ENCODE data around the gene SPATA13. TPM values are rescaled to one million over a fixed set of nuclear protein-coding genes. Genes with fewer than 3 reads are reported as not detected.

SPATA13 gene
- polyA plus RNA-seq, 3 donors from 2014 or later: 19.0 to 112 (median 65.6) TPM

DNA sequence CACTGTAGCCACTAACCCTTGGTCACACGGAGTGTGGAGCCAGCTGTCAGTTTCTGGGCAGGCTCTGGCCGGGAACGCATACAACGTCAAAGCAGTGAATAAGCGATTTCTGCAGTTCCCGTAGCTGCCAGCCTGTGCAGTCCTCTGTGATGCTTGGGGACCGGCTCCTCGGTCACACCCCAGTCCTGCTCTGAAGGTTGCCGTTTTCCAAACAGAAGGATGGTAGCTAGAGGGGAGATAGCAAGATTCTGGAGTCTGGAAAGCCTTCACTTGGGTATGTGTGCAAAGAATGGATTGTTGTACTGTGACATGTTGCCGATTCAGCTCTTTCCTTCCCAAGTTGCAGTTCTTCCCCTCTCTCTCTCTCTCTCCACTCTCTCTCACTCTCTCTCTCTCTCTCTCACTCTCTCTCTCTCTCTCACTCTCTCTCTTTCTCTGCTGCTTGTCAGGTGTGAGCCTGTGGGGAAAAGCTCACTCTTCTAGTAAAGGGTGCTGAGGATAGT is 110.2 kb downstream of the SPATA13 start:
- H3K36me3 Mint-ChIP-seq: peaks cover 7 to 12% (median 8%) of the 10 kb centered on the region in 3 donors
- H3K27ac Mint-ChIP-seq: peak overlapping the region; percentile 94 to 99 (median 98)
- DNase-seq: peak; percentile 74 to 79 (median 76)
- peaks cover 34 to 45% (median 36%) of the 10 kb centered on the region in 3 donors for H3K27me3 Mint-ChIP-seq (ENCODE audit: low read depth in 3 of 3)
- H3K4me3 Mint-ChIP-seq: peak overlapping the region; percentile 89 to 95 (median 91)
- H3K9me3 Mint-ChIP-seq: peaks cover 0 to 6% (median 1%) of the 10 kb centered on the region in 6 donors
- peaks cover 96 to 100% of the 10 kb centered on the region in 2 donors for H3K4me1 Mint-ChIP-seq

DNA sequence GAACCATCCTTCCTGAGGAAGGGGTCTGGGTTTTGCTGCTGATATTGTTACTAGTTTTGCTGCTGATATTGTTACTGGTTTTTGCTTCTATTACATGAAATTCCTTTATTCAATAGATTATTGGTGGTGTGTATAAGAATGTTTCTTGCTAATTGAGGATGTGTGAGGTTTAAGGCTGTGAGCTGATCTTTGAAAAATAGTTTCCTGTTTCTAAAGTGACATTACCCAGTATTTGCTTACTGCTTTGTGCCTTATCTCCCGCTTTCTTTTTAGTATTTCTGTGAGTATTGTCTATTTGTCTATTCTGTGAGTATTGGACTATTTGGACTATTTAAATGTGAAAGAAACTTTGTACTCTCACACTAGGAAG is 110.7 kb downstream of the SPATA13 start:
- Mint-ChIP-seq H3K9me3 (peaks cover 0 to 6% (median 1%) of the 10 kb centered on the region in 6 donors), H3K4me3 (peak overlapping the region; percentile 89 to 95 (median 91)), H3K36me3 (peaks cover 7 to 12% (median 8%) of the 10 kb centered on the region in 3 donors), H3K4me1 (peaks cover 98 to 100% of the 10 kb centered on the region in 2 donors), H3K27ac (peak overlapping the region; percentile 94 to 99 (median 98)), H3K27me3 (ENCODE audit: low read depth in 3 of 3) (peaks cover 34 to 45% (median 36%) of the 10 kb centered on the region in 3 donors)
- peak in 1 of 3 donors; percentile 51 for DNase-seq

DNA sequence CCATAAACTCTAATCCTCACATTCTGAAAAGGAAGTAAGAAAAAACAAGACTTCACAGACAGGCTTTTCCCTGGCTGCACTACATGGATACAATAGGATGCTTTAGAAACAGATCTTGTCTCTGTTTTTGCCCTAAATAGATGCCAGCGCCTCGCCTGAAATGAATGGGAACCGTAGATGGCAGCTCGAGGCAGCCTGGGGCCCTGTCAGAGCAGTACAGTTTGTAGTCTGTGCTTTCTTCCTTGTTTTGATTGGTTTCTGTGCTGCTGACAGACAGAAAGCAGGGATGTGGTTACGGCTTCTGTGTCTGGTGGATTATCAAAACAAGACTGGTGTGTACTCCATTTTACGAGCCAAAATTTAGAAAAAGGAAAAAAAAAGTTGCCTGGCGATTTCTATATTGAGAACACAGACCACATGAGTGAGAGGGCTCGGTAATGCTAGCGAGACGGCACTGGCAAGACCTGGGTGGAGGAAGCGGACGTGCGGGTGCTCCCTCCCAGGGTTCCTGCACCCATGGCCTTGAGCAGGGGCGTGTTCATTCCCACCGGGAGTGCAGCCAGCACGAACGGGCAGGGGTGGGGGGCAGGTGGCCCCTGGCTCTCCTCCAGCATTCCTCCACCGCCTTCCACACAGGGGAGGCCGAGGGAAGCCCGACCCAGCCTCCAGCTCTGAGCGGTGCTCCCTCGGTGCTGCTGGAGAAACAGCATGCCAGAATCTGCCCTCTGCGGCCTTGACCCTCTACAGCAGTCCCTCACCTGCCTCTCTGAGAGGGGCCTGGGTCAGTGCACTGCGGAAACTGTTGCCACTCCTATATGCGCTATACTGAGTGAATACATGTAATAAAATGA is 111.3 kb downstream of the SPATA13 start:
- H3K4me3 Mint-ChIP-seq: peak overlapping the region; percentile 89 to 95 (median 91)
- H3K36me3 Mint-ChIP-seq: peaks cover 6 to 12% (median 8%) of the 10 kb centered on the region in 3 donors
- H3K27me3 Mint-ChIP-seq (ENCODE audit: low read depth in 3 of 3): peaks cover 34 to 48% (median 36%) of the 10 kb centered on the region in 3 donors
- DNase-seq: peak; percentile 82 to 84 (median 84)
- H3K4me1 Mint-ChIP-seq: peaks cover 98 to 100% of the 10 kb centered on the region in 2 donors
- H3K9me3 Mint-ChIP-seq: peaks cover 0 to 6% (median 1%) of the 10 kb centered on the region in 6 donors
- peak overlapping the region; percentile 94 to 99 (median 98) for H3K27ac Mint-ChIP-seq

DNA sequence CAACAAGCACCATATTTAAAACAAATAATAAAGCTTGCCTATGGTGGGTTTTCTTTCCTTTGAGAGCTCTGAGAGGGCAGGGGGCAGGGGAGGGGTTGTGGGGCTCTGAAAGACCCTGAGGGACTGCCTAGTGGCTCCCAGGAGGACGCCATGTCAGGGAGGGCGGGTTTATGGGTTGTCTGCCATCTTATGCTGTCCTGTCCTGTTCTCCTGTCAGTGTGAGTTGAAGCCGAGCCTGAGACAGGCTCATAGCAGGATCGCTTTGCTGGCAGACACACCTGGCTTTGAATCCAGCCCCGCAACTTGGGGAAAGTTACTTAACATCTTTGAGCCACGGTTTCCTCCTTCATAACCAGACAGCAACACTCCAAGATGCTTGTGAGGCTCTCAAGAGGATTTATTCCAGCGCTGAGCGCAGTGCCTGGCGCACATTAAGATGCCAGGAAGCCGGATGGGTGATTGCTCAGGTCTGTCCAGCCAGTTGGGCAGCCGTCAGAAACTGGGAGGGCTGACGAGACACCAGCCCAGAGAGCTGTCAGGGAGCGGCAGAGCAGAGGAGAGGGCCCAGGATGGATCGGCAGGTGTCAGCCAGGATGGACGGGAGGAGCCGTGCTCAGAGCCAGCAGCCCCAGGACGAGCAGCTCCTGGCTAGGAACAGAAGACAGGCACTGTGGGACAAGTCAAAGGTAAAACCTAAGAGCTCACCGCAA is 112.1 kb downstream of the SPATA13 start:
- peaks cover 0 to 8% (median 3%) of the 10 kb centered on the region in 3 donors for H3K36me3 Mint-ChIP-seq
- peaks cover 0 to 6% (median 1%) of the 10 kb centered on the region in 6 donors for H3K9me3 Mint-ChIP-seq
- no peak for DNase-seq
- peaks cover 29 to 41% (median 31%) of the 10 kb centered on the region in 3 donors for H3K27me3 Mint-ChIP-seq (ENCODE audit: low read depth in 3 of 3)
- H3K27ac Mint-ChIP-seq: peak overlapping the region; percentile 94 to 99 (median 98)
- peak overlapping the region; percentile 89 to 95 (median 91) for H3K4me3 Mint-ChIP-seq
- H3K4me1 Mint-ChIP-seq: peaks cover 98 to 100% of the 10 kb centered on the region in 2 donors

DNA sequence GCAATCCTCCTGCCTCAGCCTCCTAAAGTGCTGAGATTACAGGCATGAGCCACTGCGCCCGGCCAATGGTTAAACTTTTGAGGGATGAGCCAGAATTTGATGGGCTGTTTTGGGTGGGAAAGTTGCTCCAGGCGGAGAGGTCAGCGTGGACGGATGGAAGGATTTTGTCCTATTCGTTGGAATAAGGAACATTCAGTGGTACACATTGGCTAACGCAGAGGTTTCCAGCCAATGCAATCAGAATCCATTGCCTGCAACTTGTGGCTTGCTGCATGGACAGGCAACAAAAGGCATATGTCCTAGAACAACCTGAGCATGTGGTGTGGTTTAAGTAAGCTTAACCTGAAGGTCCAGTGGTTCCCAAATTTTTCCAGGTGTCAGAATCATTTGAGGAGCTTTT is 113.4 kb downstream of the SPATA13 start:
- H3K4me1 Mint-ChIP-seq: peaks cover 96 to 100% of the 10 kb centered on the region in 2 donors
- peaks cover 27 to 39% (median 28%) of the 10 kb centered on the region in 3 donors for H3K27me3 Mint-ChIP-seq (ENCODE audit: low read depth in 3 of 3)
- H3K27ac Mint-ChIP-seq: peak overlapping the region; percentile 94 to 99 (median 98)
- H3K4me3 Mint-ChIP-seq: peak overlapping the region; percentile 60 to 95 (median 91)
- H3K36me3 Mint-ChIP-seq: peaks cover 2 to 8% (median 3%) of the 10 kb centered on the region in 3 donors
- DNase-seq: no peak
- peaks cover 0 to 6% (median 1%) of the 10 kb centered on the region in 6 donors for H3K9me3 Mint-ChIP-seq

DNA sequence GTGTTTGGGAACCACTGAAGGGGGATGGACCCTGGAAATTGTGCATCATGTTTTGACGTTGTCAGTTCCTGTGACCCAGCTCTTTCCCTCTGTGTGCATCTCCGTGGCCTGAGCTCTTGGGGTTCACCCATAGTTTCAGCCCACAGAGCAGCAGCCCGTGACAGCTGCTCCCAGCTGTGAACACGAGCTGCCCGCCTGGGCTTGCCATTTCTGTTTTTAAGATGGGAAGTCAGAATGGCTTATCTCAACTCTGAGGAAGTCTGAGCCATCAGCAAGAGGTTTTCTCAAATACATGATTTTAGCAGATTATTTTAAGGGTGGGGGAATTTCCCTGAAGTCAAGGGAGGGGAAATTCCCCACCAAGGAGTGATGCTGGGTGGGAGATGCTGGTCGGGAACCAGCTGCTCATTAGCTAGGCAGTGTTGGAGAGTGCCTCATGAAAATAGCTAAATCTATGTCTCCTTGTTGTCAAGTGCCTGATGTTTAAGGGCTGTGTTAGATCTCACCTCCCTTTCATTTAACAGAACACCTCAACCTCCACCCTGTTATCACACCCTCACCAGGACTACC is 114.0 kb downstream of the SPATA13 start:
- peak; percentile 73 to 76 (median 73) for DNase-seq
- Mint-ChIP-seq H3K27me3 (ENCODE audit: low read depth in 3 of 3) (peaks cover 27 to 41% (median 28%) of the 10 kb centered on the region in 3 donors), H3K36me3 (peaks cover 3 to 8% (median 4%) of the 10 kb centered on the region in 3 donors), H3K9me3 (peaks cover 0 to 6% (median 1%) of the 10 kb centered on the region in 6 donors), H3K4me3 (peak overlapping the region; percentile 60 to 95 (median 91)), H3K27ac (peak overlapping the region; percentile 94 to 99 (median 98)), H3K4me1 (peaks cover 96 to 100% of the 10 kb centered on the region in 2 donors)

DNA sequence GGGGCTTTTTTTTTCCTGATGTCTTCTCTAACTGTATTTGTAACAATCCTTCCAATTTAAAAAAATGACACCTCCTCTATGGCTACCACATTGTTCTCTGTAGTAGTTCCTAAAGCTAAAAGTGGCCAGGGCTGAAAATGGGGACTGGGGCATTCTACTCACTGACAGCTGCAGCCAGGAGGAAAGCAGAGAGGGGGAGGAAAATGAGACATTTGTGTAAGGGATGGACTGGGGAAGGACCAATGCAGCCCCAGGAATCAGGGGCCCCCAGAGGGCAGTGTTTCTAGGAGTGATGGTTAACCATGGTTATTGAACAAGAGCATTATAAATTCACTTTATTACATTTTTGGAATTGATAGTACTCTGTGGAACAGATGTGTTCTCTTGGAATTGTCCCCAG is 114.5 kb downstream of the SPATA13 start:
- Mint-ChIP-seq H3K27ac (peak overlapping the region; percentile 94 to 99 (median 98)), H3K4me1 (peaks cover 96 to 100% of the 10 kb centered on the region in 2 donors), H3K4me3 (peak overlapping the region; percentile 60 to 95 (median 91)), H3K9me3 (peaks cover 0 to 6% (median 1%) of the 10 kb centered on the region in 6 donors), H3K36me3 (peaks cover 3 to 11% (median 4%) of the 10 kb centered on the region in 3 donors), H3K27me3 (ENCODE audit: low read depth in 3 of 3) (peaks cover 25 to 37% (median 27%) of the 10 kb centered on the region in 3 donors)
- no peak for DNase-seq

DNA sequence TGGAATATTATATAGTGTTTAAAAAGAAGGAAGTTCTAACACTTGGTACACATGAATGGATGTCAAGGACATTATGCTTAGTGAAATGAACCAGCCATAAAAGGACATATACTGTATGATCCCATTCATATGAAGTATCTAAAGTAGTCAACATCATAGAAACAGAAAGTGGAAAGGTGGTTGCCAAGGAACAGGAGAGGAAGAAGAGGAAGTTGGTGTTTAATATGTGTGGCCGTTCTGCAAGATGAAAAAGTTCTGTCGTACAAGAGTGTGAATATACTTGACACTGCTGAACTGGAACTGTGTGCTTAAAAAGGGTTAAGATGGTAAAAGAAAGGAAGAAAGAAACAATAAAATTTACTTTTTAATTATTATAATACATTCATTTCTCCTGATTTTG is 115.8 kb downstream of the SPATA13 start:
- H3K4me1 Mint-ChIP-seq: peaks cover 96 to 100% of the 10 kb centered on the region in 2 donors
- peak; percentile 63 to 72 (median 69) for DNase-seq
- H3K36me3 Mint-ChIP-seq: peaks cover 3 to 8% (median 4%) of the 10 kb centered on the region in 3 donors
- no peaks in the 10 kb centered on the region for H3K9me3 Mint-ChIP-seq
- peak overlapping the region; percentile 43 to 74 (median 63) for H3K4me3 Mint-ChIP-seq
- peak overlapping the region; percentile 94 to 99 (median 98) for H3K27ac Mint-ChIP-seq
- H3K27me3 Mint-ChIP-seq (ENCODE audit: low read depth in 3 of 3): peaks cover 13 to 24% (median 15%) of the 10 kb centered on the region in 3 donors

DNA sequence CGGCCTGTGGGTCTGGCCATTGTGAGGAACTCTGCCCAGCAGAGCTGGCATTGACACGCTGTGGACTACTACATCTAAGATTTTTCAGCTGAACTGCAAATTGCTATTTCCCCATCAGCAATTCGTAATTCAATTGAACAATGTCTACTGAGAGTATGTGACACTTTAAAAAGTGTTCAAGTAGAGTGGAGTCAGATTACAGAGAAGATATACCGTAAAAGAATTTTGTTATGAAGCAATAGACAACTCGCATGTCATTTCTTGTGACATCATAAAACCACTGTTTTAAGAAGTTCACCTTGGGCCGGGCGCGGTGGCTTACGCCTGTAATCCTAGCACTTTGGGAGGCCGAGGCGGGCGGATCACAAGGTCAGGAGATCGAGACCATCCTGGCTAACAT is 116.3 kb downstream of the SPATA13 start:
- Mint-ChIP-seq H3K4me1 (peaks cover 94 to 100% of the 10 kb centered on the region in 2 donors), H3K9me3 (no peaks in the 10 kb centered on the region), H3K27me3 (ENCODE audit: low read depth in 3 of 3) (peaks cover 8 to 19% (median 14%) of the 10 kb centered on the region in 3 donors), H3K4me3 (peak overlapping the region in 4 of 5 donors; percentile 43 to 74 (median 44)), H3K27ac (peak overlapping the region; percentile 94 to 99 (median 98)), H3K36me3 (peaks cover under 1 to 8% (median 4%) of the 10 kb centered on the region in 3 donors)
- peak in 1 of 3 donors; percentile 37 for DNase-seq

DNA sequence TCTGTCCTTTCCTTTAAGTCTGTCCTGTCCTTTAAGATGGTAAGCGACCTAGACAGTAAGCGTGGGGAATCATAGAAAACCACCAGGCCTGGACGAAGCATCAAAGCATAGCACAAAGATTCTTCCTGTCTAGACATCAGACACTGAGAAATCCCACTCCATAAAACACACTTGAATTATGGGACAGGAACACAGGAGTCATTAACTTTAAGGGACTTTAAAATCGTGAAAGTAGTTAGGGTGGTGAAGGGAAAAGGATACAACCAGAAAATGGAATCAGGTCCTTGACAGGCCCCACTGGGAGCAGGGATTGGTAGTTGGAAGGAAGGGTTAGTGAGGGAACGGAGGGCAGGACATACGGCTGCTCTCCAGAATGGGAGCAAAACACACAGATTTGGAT is 117.2 kb downstream of the SPATA13 start:
- H3K36me3 Mint-ChIP-seq: peaks cover 4 to 6% (median 5%) of the 10 kb centered on the region in 3 donors
- H3K9me3 Mint-ChIP-seq: no peaks in the 10 kb centered on the region
- H3K4me1 Mint-ChIP-seq: peaks cover 94 to 100% of the 10 kb centered on the region in 2 donors
- H3K27me3 Mint-ChIP-seq (ENCODE audit: low read depth in 3 of 3): peaks cover 6 to 16% (median 14%) of the 10 kb centered on the region in 3 donors
- DNase-seq: no peak
- H3K4me3 Mint-ChIP-seq: peak overlapping the region; percentile 38 to 59 (median 40)
- peak overlapping the region; percentile 85 to 99 (median 96) for H3K27ac Mint-ChIP-seq

DNA sequence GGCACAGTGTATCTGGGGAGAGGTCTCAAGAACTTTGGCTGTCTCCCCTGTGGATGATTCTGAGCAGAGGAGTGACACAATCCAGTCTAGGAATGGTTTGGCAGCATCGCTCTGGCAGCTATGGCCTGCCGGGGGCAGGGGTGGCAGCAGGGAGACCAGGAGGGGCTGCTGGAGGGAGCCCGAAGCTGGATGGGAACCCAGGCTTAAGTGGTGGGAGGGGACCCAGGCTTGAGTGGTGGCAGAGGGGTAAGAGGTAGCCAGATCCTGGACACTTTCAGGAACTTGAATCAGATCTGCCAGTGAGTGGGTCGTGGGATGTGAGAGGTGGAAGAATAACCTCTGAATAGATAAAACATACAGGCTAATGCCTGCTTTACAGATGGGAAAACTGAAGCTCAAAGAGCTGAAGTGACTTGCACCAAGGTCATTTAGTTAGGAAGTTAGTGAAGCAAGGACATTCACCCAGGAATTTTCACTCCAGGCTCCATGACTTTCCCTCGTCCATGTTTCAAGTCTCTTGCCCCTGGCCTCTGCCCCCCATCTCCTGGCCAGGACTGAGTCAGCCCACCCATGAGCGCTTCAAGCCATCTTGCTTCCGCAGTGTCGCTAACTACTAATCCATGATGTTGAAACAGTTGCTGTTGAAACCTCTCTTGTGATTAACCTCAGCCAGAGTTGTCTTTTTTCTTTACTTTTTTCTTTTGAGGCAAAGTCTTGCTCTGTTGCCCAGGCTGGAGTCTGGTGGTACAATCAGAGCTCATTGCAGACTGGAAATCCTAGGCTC is 119.0 kb downstream of the SPATA13 start:
- Mint-ChIP-seq H3K36me3 (peaks cover 4 to 17% (median 8%) of the 10 kb centered on the region in 3 donors), H3K9me3 (no peaks in the 10 kb centered on the region), H3K4me1 (peaks cover 84 to 96% of the 10 kb centered on the region in 2 donors), H3K27me3 (ENCODE audit: low read depth in 3 of 3) (peaks cover 4 to 11% (median 7%) of the 10 kb centered on the region in 3 donors), H3K4me3 (peak overlapping the region in 4 of 5 donors; percentile 2 to 54 (median 49)), H3K27ac (peak overlapping the region; percentile 49 to 97 (median 86))
- no peak for DNase-seq

DNA sequence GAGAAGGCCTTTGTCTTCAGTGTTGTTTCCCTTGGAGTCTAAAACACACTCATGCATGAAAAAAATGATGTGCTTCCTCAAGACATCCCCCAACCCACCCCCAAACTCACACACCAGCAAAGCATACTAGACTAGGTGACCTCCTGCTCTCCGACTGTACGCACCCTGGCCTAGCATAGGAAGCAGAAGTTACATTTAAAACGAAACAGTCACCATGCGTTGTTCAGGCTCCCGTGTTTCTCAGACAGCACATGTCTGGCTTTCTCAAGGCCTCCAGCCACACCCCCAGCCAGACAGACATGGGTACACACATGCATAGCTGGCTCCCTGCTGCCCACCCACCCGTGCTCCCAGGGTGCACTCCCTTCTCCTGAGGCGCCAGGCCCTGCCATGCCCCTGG is 120.2 kb downstream of the SPATA13 start:
- DNase-seq: no peak
- peak overlapping the region in 1 of 5 donors; percentile 14 for H3K4me3 Mint-ChIP-seq
- peaks cover 74 to 84% of the 10 kb centered on the region in 2 donors for H3K4me1 Mint-ChIP-seq
- peak overlapping the region; percentile 49 to 97 (median 86) for H3K27ac Mint-ChIP-seq
- peaks cover 4 to 25% (median 8%) of the 10 kb centered on the region in 3 donors for H3K36me3 Mint-ChIP-seq
- peaks cover 0 to 5% (median 0%) of the 10 kb centered on the region in 3 donors for H3K27me3 Mint-ChIP-seq (ENCODE audit: low read depth in 3 of 3)
- no peaks in the 10 kb centered on the region for H3K9me3 Mint-ChIP-seq
